Measurements from ENCODE around the gene STX8. TPM values are rescaled to one million over a fixed set of nuclear protein-coding genes. Genes with fewer than 3 reads are reported as not detected.

Gene STX8
- total RNA-seq, 1 experiment from 2014 or later: 49.0 TPM

DNA sequence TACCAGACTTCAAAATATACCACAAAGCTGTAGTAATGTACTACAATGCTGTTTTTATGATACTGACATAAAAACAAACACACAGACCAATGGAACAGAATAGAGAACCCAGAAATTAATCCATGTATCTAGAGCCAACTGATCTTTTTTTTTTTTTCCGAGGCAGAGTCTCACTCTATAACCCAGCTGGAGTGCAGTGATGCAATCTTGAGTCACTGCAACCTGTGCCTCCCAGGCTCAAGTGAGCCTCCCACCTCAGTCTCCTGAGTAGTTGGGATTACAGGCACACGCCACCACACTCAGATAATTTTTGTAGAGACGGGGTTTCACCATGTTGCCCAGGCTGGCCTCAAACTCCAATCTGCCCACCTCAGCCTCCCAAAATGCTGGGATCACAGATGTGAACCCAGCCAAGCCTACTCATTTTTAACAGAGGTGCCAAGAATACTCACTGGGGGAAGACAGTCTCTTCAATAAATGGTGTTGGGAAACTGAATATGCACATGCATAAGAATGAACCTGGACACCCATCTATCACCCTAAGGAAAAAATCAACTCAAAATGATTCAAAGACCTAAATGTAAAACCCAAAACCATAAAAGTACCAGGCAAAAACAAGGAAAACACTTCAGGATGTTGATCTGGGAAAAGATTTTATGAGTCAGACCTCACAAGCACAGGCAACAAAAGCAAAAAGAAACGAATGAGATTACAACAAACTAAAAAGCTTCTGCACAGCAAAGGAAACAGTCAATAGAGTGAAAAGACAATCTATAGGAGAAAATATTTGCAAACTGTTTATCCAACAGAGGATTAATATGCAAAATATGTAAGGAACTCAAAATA lies 63.1 kb downstream of the STX8 start:
- intact Hi-C loops (cut with micrococcal nuclease): no loop called here
- Mint-ChIP-seq H3K9me3 (ENCODE audit: unreplicated experiment) (peaks cover 21% of the 10 kb centered on the region), H3K27ac (ENCODE audit: low read depth, unreplicated experiment) (no peak overlapping the region), H3K36me3 (ENCODE audit: insufficient read depth, unreplicated experiment) (no peaks in the 10 kb centered on the region), H3K27me3 (ENCODE audit: insufficient read depth, unreplicated experiment) (no peaks in the 10 kb centered on the region), H3K4me1 (ENCODE audit: insufficient read depth, unreplicated experiment) (peaks cover 17% of the 10 kb centered on the region), H3K4me3 (ENCODE audit: unreplicated experiment) (no peak overlapping the region)
- peak; percentile 81 for DNase-seq (ENCODE audit: unreplicated experiment)
- BruUV-seq (replicated peaks): no TSS peak
- ChIA-PET POLR2A (no interaction called here), CTCF (interaction anchor here (0.9 kb wide), 1 partner anchor 16 kb away, joined by 5 read pairs; no protein-coding TSS in a partner anchor)
- TF ChIP-seq, protein P1, sequence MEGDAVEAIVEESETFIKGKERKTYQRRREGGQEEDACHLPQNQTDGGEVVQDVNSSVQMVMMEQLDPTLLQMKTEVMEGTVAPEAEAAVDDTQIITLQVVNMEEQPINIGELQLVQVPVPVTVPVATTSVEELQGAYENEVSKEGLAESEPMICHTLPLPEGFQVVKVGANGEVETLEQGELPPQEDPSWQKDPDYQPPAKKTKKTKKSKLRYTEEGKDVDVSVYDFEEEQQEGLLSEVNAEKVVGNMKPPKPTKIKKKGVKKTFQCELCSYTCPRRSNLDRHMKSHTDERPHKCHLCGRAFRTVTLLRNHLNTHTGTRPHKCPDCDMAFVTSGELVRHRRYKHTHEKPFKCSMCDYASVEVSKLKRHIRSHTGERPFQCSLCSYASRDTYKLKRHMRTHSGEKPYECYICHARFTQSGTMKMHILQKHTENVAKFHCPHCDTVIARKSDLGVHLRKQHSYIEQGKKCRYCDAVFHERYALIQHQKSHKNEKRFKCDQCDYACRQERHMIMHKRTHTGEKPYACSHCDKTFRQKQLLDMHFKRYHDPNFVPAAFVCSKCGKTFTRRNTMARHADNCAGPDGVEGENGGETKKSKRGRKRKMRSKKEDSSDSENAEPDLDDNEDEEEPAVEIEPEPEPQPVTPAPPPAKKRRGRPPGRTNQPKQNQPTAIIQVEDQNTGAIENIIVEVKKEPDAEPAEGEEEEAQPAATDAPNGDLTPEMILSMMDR (IDR thresholded peaks at IDR 0.05; ENCODE audit: unreplicated experiment): no peak

DNA sequence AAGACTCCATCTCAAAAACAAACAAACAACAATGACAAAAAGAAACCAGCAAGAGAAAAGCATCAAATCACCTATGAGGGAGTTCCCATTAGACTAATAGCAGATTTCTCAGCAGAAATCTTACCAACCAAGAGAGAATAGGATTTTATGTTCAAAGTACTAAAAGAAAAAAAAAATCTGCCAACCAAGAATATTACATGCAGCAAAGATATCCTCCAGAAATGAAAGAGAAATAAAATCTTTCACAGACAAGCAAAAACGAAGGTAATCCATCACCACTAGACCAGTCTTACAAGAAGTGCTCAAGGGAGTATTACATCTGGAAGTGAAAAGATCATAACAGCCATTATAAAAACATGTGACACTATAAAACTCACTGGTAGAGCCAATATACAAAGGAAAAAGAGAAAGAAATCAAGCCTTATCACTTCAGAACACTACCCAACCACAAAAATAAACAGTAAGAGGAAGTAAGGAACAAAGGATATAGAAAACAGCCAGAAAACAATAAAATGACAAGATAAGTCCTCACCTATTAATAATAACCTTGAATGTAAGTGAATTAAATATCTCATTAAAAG lies 66.3 kb downstream of the STX8 start:
- Mint-ChIP-seq H3K4me1 (ENCODE audit: insufficient read depth, unreplicated experiment) (peaks cover 17% of the 10 kb centered on the region), H3K4me3 (ENCODE audit: unreplicated experiment) (no peak overlapping the region), H3K27ac (ENCODE audit: low read depth, unreplicated experiment) (no peak overlapping the region), H3K27me3 (ENCODE audit: insufficient read depth, unreplicated experiment) (no peaks in the 10 kb centered on the region), H3K36me3 (ENCODE audit: insufficient read depth, unreplicated experiment) (peaks cover 6% of the 10 kb centered on the region), H3K9me3 (ENCODE audit: unreplicated experiment) (peaks cover 22% of the 10 kb centered on the region)
- ChIA-PET CTCF (interaction anchor here (0.5 to 0.7 kb wide), 4 partner anchors 9 to 913 kb away, joined by 3 to 5 read pairs (median 4); no protein-coding TSS in a partner anchor), POLR2A (no interaction called here)
- DNase-seq (ENCODE audit: unreplicated experiment): no peak
- no TSS peak for BruUV-seq (replicated peaks)
- TF ChIP-seq, protein P1 (IDR thresholded peaks at IDR 0.05; ENCODE audit: unreplicated experiment): no peak
- intact Hi-C loops (cut with micrococcal nuclease): no loop called here

DNA sequence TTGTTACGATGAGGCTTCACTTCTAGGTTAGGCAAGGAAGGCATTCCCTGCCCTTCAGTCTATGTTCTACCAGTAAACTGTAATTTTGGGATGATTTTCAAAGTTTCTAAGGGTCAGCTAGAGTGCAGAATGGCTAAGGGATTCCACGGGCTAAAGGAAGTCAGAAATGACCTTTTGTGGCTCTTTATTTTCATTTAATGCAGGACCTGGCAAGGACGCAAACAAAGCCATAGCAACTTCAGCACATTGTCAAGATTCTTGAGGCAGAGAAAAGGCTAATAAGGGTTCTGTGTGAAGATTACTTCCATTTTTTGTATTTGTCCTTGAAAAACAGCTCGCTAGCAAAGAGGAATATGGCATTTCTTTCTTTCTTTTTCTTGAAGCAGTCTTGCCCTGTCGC lies 76.6 kb downstream of the STX8 start:
- H3K9me3 Mint-ChIP-seq (ENCODE audit: unreplicated experiment): no peaks in the 10 kb centered on the region
- H3K36me3 Mint-ChIP-seq (ENCODE audit: insufficient read depth, unreplicated experiment): peaks cover 9% of the 10 kb centered on the region
- intact Hi-C loops (cut with micrococcal nuclease): no loop called here
- no peak for DNase-seq (ENCODE audit: unreplicated experiment)
- no TSS peak for BruUV-seq (replicated peaks)
- no peaks in the 10 kb centered on the region for H3K27me3 Mint-ChIP-seq (ENCODE audit: insufficient read depth, unreplicated experiment)
- H3K4me3 Mint-ChIP-seq (ENCODE audit: unreplicated experiment): no peak overlapping the region
- POLR2A ChIA-PET: no interaction called here
- TF ChIP-seq, protein P1 (IDR thresholded peaks at IDR 0.05; ENCODE audit: unreplicated experiment): no peak
- no peak overlapping the region for H3K27ac Mint-ChIP-seq (ENCODE audit: low read depth, unreplicated experiment)
- CTCF ChIA-PET: interaction anchor here (0.9 kb wide), 1 partner anchor 501 kb away, joined by 3 read pairs; no protein-coding TSS in a partner anchor
- no peaks in the 10 kb centered on the region for H3K4me1 Mint-ChIP-seq (ENCODE audit: insufficient read depth, unreplicated experiment)

DNA sequence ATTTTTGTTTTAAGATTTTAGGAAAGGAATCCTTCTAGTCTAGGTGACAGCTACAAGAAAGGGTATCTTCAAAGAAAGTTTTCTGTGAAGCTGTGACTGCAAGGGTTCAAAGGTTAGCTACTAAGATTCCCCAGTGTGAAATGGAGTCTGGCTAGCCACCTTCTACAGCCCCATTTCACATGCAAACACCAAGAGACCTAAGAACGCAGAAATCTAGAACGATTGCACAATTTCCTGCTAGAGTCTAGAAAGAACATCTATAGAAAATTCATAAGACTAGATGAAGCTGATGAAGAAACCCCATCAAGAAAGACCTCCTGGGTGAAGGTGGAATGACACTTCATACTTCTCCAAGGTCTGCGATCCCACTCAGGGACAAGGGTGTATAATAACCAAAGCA lies 77.1 kb downstream of the STX8 start:
- peaks cover 9% of the 10 kb centered on the region for H3K36me3 Mint-ChIP-seq (ENCODE audit: insufficient read depth, unreplicated experiment)
- H3K27me3 Mint-ChIP-seq (ENCODE audit: insufficient read depth, unreplicated experiment): no peaks in the 10 kb centered on the region
- no peak for DNase-seq (ENCODE audit: unreplicated experiment)
- intact Hi-C loops (cut with micrococcal nuclease): no loop called here
- BruUV-seq (replicated peaks): no TSS peak
- H3K4me1 Mint-ChIP-seq (ENCODE audit: insufficient read depth, unreplicated experiment): no peaks in the 10 kb centered on the region
- no peak overlapping the region for H3K4me3 Mint-ChIP-seq (ENCODE audit: unreplicated experiment)
- H3K9me3 Mint-ChIP-seq (ENCODE audit: unreplicated experiment): no peaks in the 10 kb centered on the region
- H3K27ac Mint-ChIP-seq (ENCODE audit: low read depth, unreplicated experiment): no peak overlapping the region
- POLR2A ChIA-PET: no interaction called here
- CTCF ChIA-PET: interaction anchor here (0.9 kb wide), 1 partner anchor 500 kb away, joined by 3 read pairs; no protein-coding TSS in a partner anchor
- TF ChIP-seq, protein P1 (IDR thresholded peaks at IDR 0.05; ENCODE audit: unreplicated experiment): no peak

Data from MCF 10A (cell line).